Fibroblast of lung (primary cell): ENCODE measurements around the gene TTC27. TPM values are rescaled to one million over a fixed set of nuclear protein-coding genes. Genes with fewer than 3 reads are reported as not detected.

ENCODE experiments used
- DNase-seq, 2 donors: peaks; one replicate each; pipeline versions ENCODE4 v3.0.0 to v3.0.0-alpha.2; 2010; ENCODE audit warnings: low read depth in 2 of 2
- H2AFZ ChIP-seq: 2 replicates; pipeline ENCODE4 v1.5.1; 2012; ENCODE audit warnings: low read length, control low read depth, inconsistent platforms
- H3K27ac ChIP-seq: 2 replicates; pipeline ENCODE4 v1.5.1; 2011; ENCODE audit warnings: low read length, control low read depth; ENCODE audit not compliant: insufficient read depth
- H3K27me3 ChIP-seq: 2 replicates; pipeline ENCODE4 v1.5.1; 2011; ENCODE audit warnings: mild to moderate bottlenecking, low read length; ENCODE audit not compliant: control insufficient read depth, insufficient read depth
- H3K36me3 ChIP-seq: 2 replicates; pipeline ENCODE4 v1.5.1; 2011; ENCODE audit warnings: low read length; ENCODE audit not compliant: control insufficient read depth, insufficient read depth
- H3K4me1 ChIP-seq: 2 replicates; pipeline ENCODE4 v1.5.1; 2011; ENCODE audit warnings: low read length; ENCODE audit not compliant: control insufficient read depth, insufficient read depth; ENCODE audit errors: extremely low read depth
- H3K4me2 ChIP-seq: 2 replicates; pipeline ENCODE4 v1.5.1; 2011; ENCODE audit warnings: low read length, control low read depth; ENCODE audit not compliant: insufficient read depth; ENCODE audit errors: extremely low read depth
- H3K4me3 ChIP-seq, 4 experiments: fragments of 200-600 bp in 1 of 4; sonication (generic) in 1 of 4; replicated peaks in 1 of 4; 2 replicates each; pipeline ENCODE4 v1.5.1; 2011 to 2016; ENCODE audit warnings: low read length in 4 of 4, low read depth in 3 of 4, mild to moderate bottlenecking in 3 of 4, control low read depth in 2 of 4, inconsistent platforms in 1 of 4, mixed read lengths in 1 of 4; ENCODE audit not compliant: insufficient read depth in 1 of 4; ENCODE audit errors: control extremely low read depth in 1 of 4
- H3K79me2 ChIP-seq: 2 replicates; pipeline ENCODE4 v1.5.1; 2012; ENCODE audit warnings: mild to moderate bottlenecking, low read length, inconsistent platforms; ENCODE audit not compliant: control insufficient read depth, insufficient read depth
- H3K9ac ChIP-seq: 2 replicates; pipeline ENCODE4 v1.5.1; 2011; ENCODE audit warnings: mild to moderate bottlenecking, low read length, control low read depth; ENCODE audit not compliant: insufficient read depth
- H3K9me3 ChIP-seq: 2 replicates; pipeline ENCODE4 v1.5.1; 2012; ENCODE audit warnings: low read depth, low read length; ENCODE audit not compliant: control insufficient read depth, insufficient read depth
- H4K20me1 ChIP-seq: 2 replicates; pipeline ENCODE4 v1.5.1; 2011; ENCODE audit warnings: low read length; ENCODE audit not compliant: control insufficient read depth, insufficient read depth; ENCODE audit errors: extremely low read depth
- CTCF ChIP-seq, 2 donors: IDR thresholded peaks in 1 of 2; conservative IDR thresholded peaks in 1 of 2; 1 replicate in 1 of 2; 2 replicates in 1 of 2; pipeline ENCODE4 v1.5.1; 2011 to 2012; ENCODE audit warnings: low read length in 2 of 2, control low read depth in 1 of 2, inconsistent platforms in 1 of 2, low read depth in 1 of 2, mild to moderate bottlenecking in 1 of 2
- EZH2 ChIP-seq: IDR thresholded peaks from 2 replicates; pipeline ENCODE4 v1.5.1; 2012; ENCODE audit warnings: low read length, control low read depth, mild to moderate bottlenecking; ENCODE audit errors: missing control alignments
- polyA plus RNA-seq, 2 donors: library from polyadenylated mRNA; depleted of rRNA in 1 of 2; stranded (reverse) in 1 of 2; unstranded in 1 of 2; fragments of >200 nt; gene quantifications; 2 replicates each; pipeline ENCODE4 v1.2.1, GENCODE V29; 2011 to 2012; ENCODE audit warnings: missing spikeins in 1 of 2
- total RNA-seq: library from RNA; depleted of rRNA; stranded (reverse); fragments of >200 nt; gene quantifications from 2 replicates; pipeline ENCODE4 v1.2.1, GENCODE V29; 2014

The TTC27 gene
- total and polyA plus RNA-seq, 2 donors (not counting 1 experiment from before 2014, with no cell fraction given), result 15.7 to 19.3 TPM

- DNase-seq, result no peak
- H3K9me3 ChIP-seq, result no peaks in the 10 kb centered on the region
- peaks cover 2% of the 10 kb centered on the region for H3K4me1 ChIP-seq
- no peaks in the 10 kb centered on the region for H3K27me3 ChIP-seq
- H3K27ac ChIP-seq, result no peak overlapping the region
- TF ChIP-seq EZH2 (no peak), CTCF (conservative IDR thresholded peaks at IDR 0.05 in 1 of 2, IDR thresholded peaks at IDR 0.05 in 1 of 2; ENCODE audit: low read depth in 1 of 2, low read length in 2 of 2) (no peak)
- no peaks in the 10 kb centered on the region for H3K36me3 ChIP-seq
- H3K9ac ChIP-seq, result no peak overlapping the region
- no peak overlapping the region for H3K4me2 ChIP-seq
- H3K79me2 ChIP-seq, result no peaks in the 10 kb centered on the region
- no peak overlapping the region for H3K4me3 ChIP-seq
- no peak overlapping the region for H2AFZ ChIP-seq
- H4K20me1 ChIP-seq, result no peaks in the 10 kb centered on the region
These were observed 132.8 kb downstream of the TTC27 start for GRCh38 chr2:32760628-32761027.

GRCh38 chr2:32768387-32769174 lies 140.7 kb downstream of the TTC27 start:
- Histone ChIP-seq H3K9me3 (no peaks in the 10 kb centered on the region), H3K4me1 (no peaks in the 10 kb centered on the region), H3K4me2 (no peak overlapping the region), H3K27me3 (no peaks in the 10 kb centered on the region), H3K79me2 (no peaks in the 10 kb centered on the region), H3K4me3 (no peak overlapping the region), H4K20me1 (no peaks in the 10 kb centered on the region), H3K36me3 (no peaks in the 10 kb centered on the region), H2AFZ (no peak overlapping the region), H3K27ac (no peak overlapping the region), H3K9ac (no peak overlapping the region)
- DNase-seq, result peak in 1 of 2 donors; percentile 36
- no peak for TF ChIP-seq CTCF (conservative IDR thresholded peaks at IDR 0.05 in 1 of 2, IDR thresholded peaks at IDR 0.05 in 1 of 2; ENCODE audit: low read depth in 1 of 2, low read length in 2 of 2)
- TF ChIP-seq EZH2, result no peak

GRCh38 chr2:32770360-32770759 lies 142.5 kb downstream of the TTC27 start:
- TF ChIP-seq EZH2, result no peak
- no peak for TF ChIP-seq CTCF (conservative IDR thresholded peaks at IDR 0.05 in 1 of 2, IDR thresholded peaks at IDR 0.05 in 1 of 2; ENCODE audit: low read depth in 1 of 2, low read length in 2 of 2)
- no peaks in the 10 kb centered on the region for H3K79me2 ChIP-seq
- H3K4me2 ChIP-seq, result no peak overlapping the region
- H3K4me3 ChIP-seq, result no peak overlapping the region
- no peak overlapping the region for H3K27ac ChIP-seq
- H4K20me1 ChIP-seq, result no peaks in the 10 kb centered on the region
- H3K9me3 ChIP-seq, result no peaks in the 10 kb centered on the region
- no peak for DNase-seq
- H3K9ac ChIP-seq, result no peak overlapping the region
- H2AFZ ChIP-seq, result no peak overlapping the region
- no peaks in the 10 kb centered on the region for H3K4me1 ChIP-seq
- H3K36me3 ChIP-seq, result no peaks in the 10 kb centered on the region
- H3K27me3 ChIP-seq, result no peaks in the 10 kb centered on the region
